HEK293 (cell line): ENCODE results near the gene FAM89B.

Source experiments
- KLF7 ChIP-seq: fragments of 450-650 bp; formaldehyde crosslinking; IDR thresholded peaks from 2 replicates; pipeline ENCODE4 v1.5.1; 2016; ENCODE audit warnings: missing biosample characterization, missing genetic modification characterization, borderline replicate concordance
- SALL2 ChIP-seq: fragments of 450-650 bp; formaldehyde crosslinking; IDR thresholded peaks from 2 replicates; pipeline ENCODE4 v1.5.0; 2017; ENCODE audit warnings: missing biosample characterization, mild to moderate bottlenecking, missing genetic modification characterization, borderline replicate concordance
- SP3 ChIP-seq: fragments of 450-650 bp; formaldehyde crosslinking; IDR thresholded peaks from 2 replicates; pipeline ENCODE4 v1.5.1; 2016; ENCODE audit warnings: missing biosample characterization, missing genetic modification characterization
- SP7 ChIP-seq: fragments of 450-650 bp; formaldehyde crosslinking; IDR thresholded peaks from 2 replicates; pipeline ENCODE4 v1.5.1; 2016; ENCODE audit warnings: missing biosample characterization, missing genetic modification characterization
- ZBTB1 ChIP-seq: fragments of 450-650 bp; formaldehyde crosslinking; IDR thresholded peaks from 2 replicates; pipeline ENCODE4 v1.5.1; 2016; ENCODE audit warnings: missing biosample characterization, missing genetic modification characterization
- ZBTB20 ChIP-seq: fragments of 450-650 bp; formaldehyde crosslinking; IDR thresholded peaks from 2 replicates; pipeline ENCODE4 v1.5.1; 2016; ENCODE audit warnings: missing biosample characterization, missing genetic modification characterization
- ZFP69B ChIP-seq: fragments of 450-650 bp; formaldehyde crosslinking; IDR thresholded peaks from 2 replicates; pipeline ENCODE4 v1.5.1; 2016; ENCODE audit warnings: missing biosample characterization, missing genetic modification characterization
- ZNF146 ChIP-seq: fragments of 450-650 bp; formaldehyde crosslinking; IDR thresholded peaks from 2 replicates; pipeline ENCODE4 v1.5.1; 2016; ENCODE audit warnings: missing biosample characterization, missing genetic modification characterization
- ZNF155 ChIP-seq: fragments of 450-650 bp; formaldehyde crosslinking; IDR thresholded peaks from 2 replicates; pipeline ENCODE4 v1.5.1; 2016; ENCODE audit warnings: missing biosample characterization, missing genetic modification characterization
- ZNF175 ChIP-seq: fragments of 450-650 bp; formaldehyde crosslinking; IDR thresholded peaks from 2 replicates; pipeline ENCODE4 v1.5.1; 2016; ENCODE audit warnings: missing biosample characterization, missing genetic modification characterization
- ZNF221 ChIP-seq: fragments of 450-650 bp; formaldehyde crosslinking; IDR thresholded peaks from 2 replicates; pipeline ENCODE4 v1.5.1; 2017; ENCODE audit warnings: missing biosample characterization, missing genetic modification characterization, borderline replicate concordance
- ZNF23 ChIP-seq: fragments of 450-650 bp; formaldehyde crosslinking; IDR thresholded peaks from 2 replicates; pipeline ENCODE4 v1.5.1; 2016; ENCODE audit warnings: missing biosample characterization, missing genetic modification characterization, borderline replicate concordance
- ZNF341 ChIP-seq: fragments of 450-650 bp; formaldehyde crosslinking; IDR thresholded peaks from 2 replicates; pipeline ENCODE4; 2016; ENCODE audit warnings: low read depth, missing biosample characterization, missing genetic modification characterization
- ZNF530 ChIP-seq: fragments of 450-650 bp; formaldehyde crosslinking; IDR thresholded peaks from 2 replicates; pipeline ENCODE4 v1.5.1; 2016; ENCODE audit warnings: low read depth, missing biosample characterization, missing genetic modification characterization
- ZNF623 ChIP-seq: fragments of 450-650 bp; formaldehyde crosslinking; IDR thresholded peaks from 2 replicates; pipeline ENCODE4 v1.5.1; 2016; ENCODE audit warnings: missing biosample characterization, missing genetic modification characterization
- ZNF624 ChIP-seq: fragments of 450-650 bp; formaldehyde crosslinking; IDR thresholded peaks from 2 replicates; pipeline ENCODE4 v1.5.1; 2017; ENCODE audit warnings: missing biosample characterization, missing genetic modification characterization
- ZNF629 ChIP-seq: fragments of 450-650 bp; formaldehyde crosslinking; IDR thresholded peaks from 2 replicates; pipeline ENCODE4 v1.5.1; 2017; ENCODE audit warnings: missing biosample characterization, missing genetic modification characterization
- ZNF76 ChIP-seq: fragments of 450-650 bp; formaldehyde crosslinking; IDR thresholded peaks from 2 replicates; pipeline ENCODE4; 2016; ENCODE audit warnings: low read depth, missing biosample characterization, missing genetic modification characterization, borderline replicate concordance
- ZNF792 ChIP-seq: fragments of 450-650 bp; formaldehyde crosslinking; IDR thresholded peaks from 2 replicates; pipeline ENCODE4 v1.5.1; 2016; ENCODE audit warnings: missing biosample characterization, missing genetic modification characterization
- ZSCAN23 ChIP-seq: fragments of 450-650 bp; formaldehyde crosslinking; IDR thresholded peaks from 2 replicates; pipeline ENCODE4 v1.5.1; 2016; ENCODE audit warnings: missing biosample characterization, missing genetic modification characterization
- TF ChIP-seq, protein P1 (sequence below): fragments of 450-650 bp; formaldehyde crosslinking; IDR thresholded peaks from 2 replicates; pipeline ENCODE4 v1.5.1; 2016; ENCODE audit warnings: missing biosample characterization, missing genetic modification characterization
- TF ChIP-seq, protein P2 (sequence below): fragments of 450-650 bp; formaldehyde crosslinking; IDR thresholded peaks from 2 replicates; pipeline ENCODE4 v1.5.1; 2016; ENCODE audit warnings: missing biosample characterization, missing genetic modification characterization
- TF ChIP-seq, protein P3 (sequence below): fragments of 450-650 bp; formaldehyde crosslinking; IDR thresholded peaks from 2 replicates; pipeline ENCODE4 v1.5.1; 2016; ENCODE audit warnings: missing biosample characterization, missing genetic modification characterization
- TF ChIP-seq, protein P4 (sequence below): fragments of 450-650 bp; IDR thresholded peaks from 2 replicates; pipeline ENCODE4 v1.5.1; 2018; ENCODE audit warnings: missing biosample characterization, mild to moderate bottlenecking, missing genetic modification characterization
- TF ChIP-seq, protein P5 (sequence below): fragments of 450-650 bp; formaldehyde crosslinking; IDR thresholded peaks from 2 replicates; pipeline ENCODE4 v1.5.1; 2016; ENCODE audit warnings: missing biosample characterization, missing genetic modification characterization
- TF ChIP-seq, protein P6 (sequence below): fragments of 450-650 bp; formaldehyde crosslinking; IDR thresholded peaks from 2 replicates; pipeline ENCODE4 v1.5.1; 2016; ENCODE audit warnings: missing biosample characterization, missing genetic modification characterization
- TF ChIP-seq, protein P7 (sequence below): fragments of 450-650 bp; formaldehyde crosslinking; IDR thresholded peaks from 2 replicates; pipeline ENCODE4 v1.5.1; 2016; ENCODE audit warnings: missing biosample characterization, missing genetic modification characterization

FAM89B gene

DNA sequence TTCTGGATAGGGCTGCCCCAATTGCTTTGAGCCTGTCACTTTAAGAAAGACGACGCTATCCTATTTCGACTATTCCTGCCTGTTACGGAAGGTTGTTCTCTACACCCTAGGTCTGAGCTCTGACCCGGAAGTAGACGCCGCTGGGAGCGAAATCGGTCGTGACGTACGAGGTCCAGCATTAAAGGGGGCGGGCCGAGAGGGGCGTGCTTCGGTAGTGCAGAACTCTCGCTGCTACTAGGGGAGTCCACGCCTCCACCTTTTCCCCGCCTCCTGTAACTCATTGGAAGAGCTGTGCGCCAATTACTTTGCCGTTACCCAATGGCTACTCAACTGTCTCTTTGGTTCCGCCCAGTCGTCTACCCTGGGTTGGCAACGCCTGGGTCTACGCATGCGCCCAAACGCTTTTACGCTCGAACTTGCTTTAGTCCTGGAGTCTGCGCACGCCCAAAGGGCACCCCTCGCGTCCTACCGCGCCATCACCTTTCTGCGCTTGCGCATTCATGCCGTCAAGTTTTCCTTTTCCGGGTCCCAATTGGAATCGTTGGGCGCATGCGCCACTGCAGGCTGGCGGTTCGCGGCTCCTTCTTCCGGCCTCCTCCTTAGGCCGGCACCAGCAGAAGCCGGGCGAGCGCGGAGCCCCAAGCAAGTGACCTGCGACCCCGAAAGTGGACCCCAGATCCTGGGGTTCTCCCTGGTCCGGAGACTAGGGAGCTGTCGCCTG lies 43.1 kb downstream of the FAM89B start, which contains the start of gene PCNX3 (continued):
- TF ChIP-seq, protein P1, sequence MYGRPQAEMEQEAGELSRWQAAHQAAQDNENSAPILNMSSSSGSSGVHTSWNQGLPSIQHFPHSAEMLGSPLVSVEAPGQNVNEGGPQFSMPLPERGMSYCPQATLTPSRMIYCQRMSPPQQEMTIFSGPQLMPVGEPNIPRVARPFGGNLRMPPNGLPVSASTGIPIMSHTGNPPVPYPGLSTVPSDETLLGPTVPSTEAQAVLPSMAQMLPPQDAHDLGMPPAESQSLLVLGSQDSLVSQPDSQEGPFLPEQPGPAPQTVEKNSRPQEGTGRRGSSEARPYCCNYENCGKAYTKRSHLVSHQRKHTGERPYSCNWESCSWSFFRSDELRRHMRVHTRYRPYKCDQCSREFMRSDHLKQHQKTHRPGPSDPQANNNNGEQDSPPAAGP = 0 out of 2 replicates have a peak, but pooled peaks have one; percentile 21
- TF ChIP-seq SP7 (peak; percentile 33; the same call in 1 of the 2 replicates), ZNF341 (tag by site-specific recombination) (no peak), ZNF23 (tag by site-specific recombination) (no peak), ZNF624 (tag by site-specific recombination) (no peak), ZNF221 (no peak), SALL2 (tag by site-specific recombination) (no peak), ZNF623 (tag by site-specific recombination) (no peak), ZNF629 (tag by site-specific recombination) (peak; percentile 99), ZBTB1 (0 out of 2 replicates have a peak, but pooled peaks have one; percentile 22), ZNF530 (tag by site-specific recombination) (no peak), ZNF146 (tag by site-specific recombination) (no peak), ZNF175 (tag by site-specific recombination) (no peak), ZBTB20 (no peak), ZFP69B (peak; percentile 31; the same call in 1 of the 2 replicates), SP3 (peak; percentile 95), ZNF155 (tag by site-specific recombination) (no peak), ZSCAN23 (tag by site-specific recombination) (no peak), ZNF76 (peak; percentile 68; the same call in 1 of the 2 replicates), KLF7 (tag by site-specific recombination) (0 out of 2 replicates have a peak, but pooled peaks have one; percentile 41), ZNF792 (tag by site-specific recombination) (no peak)
- TF ChIP-seq, protein P2, sequence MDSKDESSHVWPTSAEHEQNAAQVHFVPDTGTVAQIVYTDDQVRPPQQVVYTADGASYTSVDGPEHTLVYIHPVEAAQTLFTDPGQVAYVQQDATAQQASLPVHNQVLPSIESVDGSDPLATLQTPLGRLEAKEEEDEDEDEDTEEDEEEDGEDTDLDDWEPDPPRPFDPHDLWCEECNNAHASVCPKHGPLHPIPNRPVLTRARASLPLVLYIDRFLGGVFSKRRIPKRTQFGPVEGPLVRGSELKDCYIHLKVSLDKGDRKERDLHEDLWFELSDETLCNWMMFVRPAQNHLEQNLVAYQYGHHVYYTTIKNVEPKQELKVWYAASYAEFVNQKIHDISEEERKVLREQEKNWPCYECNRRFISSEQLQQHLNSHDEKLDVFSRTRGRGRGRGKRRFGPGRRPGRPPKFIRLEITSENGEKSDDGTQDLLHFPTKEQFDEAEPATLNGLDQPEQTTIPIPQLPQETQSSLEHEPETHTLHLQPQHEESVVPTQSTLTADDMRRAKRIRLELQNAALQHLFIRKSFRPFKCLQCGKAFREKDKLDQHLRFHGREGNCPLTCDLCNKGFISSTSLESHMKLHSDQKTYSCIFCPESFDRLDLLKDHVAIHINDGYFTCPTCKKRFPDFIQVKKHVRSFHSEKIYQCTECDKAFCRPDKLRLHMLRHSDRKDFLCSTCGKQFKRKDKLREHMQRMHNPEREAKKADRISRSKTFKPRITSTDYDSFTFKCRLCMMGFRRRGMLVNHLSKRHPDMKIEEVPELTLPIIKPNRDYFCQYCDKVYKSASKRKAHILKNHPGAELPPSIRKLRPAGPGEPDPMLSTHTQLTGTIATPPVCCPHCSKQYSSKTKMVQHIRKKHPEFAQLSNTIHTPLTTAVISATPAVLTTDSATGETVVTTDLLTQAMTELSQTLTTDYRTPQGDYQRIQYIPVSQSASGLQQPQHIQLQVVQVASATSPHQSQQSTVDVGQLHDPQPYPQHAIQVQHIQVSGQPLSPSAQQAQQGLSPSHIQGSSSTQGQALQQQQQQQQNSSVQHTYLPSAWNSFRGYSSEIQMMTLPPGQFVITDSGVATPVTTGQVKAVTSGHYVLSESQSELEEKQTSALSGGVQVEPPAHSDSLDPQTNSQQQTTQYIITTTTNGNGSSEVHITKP (tag by site-specific recombination) = peak; percentile 74
- TF ChIP-seq, protein P3, sequence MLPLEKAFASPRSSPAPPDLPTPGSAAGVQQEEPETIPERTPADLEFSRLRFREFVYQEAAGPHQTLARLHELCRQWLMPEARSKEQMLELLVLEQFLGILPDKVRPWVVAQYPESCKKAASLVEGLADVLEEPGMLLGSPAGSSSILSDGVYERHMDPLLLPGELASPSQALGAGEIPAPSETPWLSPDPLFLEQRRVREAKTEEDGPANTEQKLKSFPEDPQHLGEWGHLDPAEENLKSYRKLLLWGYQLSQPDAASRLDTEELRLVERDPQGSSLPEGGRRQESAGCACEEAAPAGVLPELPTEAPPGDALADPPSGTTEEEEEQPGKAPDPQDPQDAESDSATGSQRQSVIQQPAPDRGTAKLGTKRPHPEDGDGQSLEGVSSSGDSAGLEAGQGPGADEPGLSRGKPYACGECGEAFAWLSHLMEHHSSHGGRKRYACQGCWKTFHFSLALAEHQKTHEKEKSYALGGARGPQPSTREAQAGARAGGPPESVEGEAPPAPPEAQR (tag by site-specific recombination) = no peak
- TF ChIP-seq, protein P4, sequence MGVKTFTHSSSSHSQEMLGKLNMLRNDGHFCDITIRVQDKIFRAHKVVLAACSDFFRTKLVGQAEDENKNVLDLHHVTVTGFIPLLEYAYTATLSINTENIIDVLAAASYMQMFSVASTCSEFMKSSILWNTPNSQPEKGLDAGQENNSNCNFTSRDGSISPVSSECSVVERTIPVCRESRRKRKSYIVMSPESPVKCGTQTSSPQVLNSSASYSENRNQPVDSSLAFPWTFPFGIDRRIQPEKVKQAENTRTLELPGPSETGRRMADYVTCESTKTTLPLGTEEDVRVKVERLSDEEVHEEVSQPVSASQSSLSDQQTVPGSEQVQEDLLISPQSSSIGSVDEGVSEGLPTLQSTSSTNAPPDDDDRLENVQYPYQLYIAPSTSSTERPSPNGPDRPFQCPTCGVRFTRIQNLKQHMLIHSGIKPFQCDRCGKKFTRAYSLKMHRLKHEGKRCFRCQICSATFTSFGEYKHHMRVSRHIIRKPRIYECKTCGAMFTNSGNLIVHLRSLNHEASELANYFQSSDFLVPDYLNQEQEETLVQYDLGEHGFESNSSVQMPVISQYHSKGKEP (tag by site-specific recombination) = peak; percentile 12; the same call in 1 of the 2 replicates
- TF ChIP-seq, protein P5, sequence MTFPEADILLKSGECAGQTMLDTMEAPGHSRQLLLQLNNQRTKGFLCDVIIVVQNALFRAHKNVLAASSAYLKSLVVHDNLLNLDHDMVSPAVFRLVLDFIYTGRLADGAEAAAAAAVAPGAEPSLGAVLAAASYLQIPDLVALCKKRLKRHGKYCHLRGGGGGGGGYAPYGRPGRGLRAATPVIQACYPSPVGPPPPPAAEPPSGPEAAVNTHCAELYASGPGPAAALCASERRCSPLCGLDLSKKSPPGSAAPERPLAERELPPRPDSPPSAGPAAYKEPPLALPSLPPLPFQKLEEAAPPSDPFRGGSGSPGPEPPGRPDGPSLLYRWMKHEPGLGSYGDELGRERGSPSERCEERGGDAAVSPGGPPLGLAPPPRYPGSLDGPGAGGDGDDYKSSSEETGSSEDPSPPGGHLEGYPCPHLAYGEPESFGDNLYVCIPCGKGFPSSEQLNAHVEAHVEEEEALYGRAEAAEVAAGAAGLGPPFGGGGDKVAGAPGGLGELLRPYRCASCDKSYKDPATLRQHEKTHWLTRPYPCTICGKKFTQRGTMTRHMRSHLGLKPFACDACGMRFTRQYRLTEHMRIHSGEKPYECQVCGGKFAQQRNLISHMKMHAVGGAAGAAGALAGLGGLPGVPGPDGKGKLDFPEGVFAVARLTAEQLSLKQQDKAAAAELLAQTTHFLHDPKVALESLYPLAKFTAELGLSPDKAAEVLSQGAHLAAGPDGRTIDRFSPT (tag by site-specific recombination) = 0 out of 2 replicates have a peak, but pooled peaks have one; percentile 27
- TF ChIP-seq, protein P6, sequence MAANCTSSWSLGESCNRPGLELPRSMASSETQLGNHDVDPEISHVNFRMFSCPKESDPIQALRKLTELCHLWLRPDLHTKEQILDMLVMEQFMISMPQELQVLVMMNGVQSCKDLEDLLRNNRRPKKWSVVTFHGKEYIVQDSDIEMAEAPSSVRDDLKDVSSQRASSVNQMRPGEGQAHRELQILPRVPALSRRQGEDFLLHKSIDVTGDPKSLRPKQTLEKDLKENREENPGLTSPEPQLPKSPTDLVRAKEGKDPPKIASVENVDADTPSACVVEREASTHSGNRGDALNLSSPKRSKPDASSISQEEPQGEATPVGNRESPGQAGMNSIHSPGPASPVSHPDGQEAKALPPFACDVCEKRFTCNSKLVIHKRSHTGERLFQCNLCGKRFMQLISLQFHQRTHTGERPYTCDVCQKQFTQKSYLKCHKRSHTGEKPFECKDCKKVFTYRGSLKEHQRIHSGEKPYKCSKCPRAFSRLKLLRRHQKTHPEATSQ (tag by site-specific recombination) = no peak
- TF ChIP-seq, protein P7, sequence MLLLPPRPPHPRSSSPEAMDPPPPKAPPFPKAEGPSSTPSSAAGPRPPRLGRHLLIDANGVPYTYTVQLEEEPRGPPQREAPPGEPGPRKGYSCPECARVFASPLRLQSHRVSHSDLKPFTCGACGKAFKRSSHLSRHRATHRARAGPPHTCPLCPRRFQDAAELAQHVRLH (tag by site-specific recombination) = peak; percentile 95
